Nephron (organoid): ENCODE results near the gene NCKAP1.

Experiments used
- H3K27ac Mint-ChIP-seq, 3 experiments: 2 replicates each; pipeline ENCODE4 v1.8.0; 2020; ENCODE audit warnings: mixed read lengths in 3 of 3, mild to moderate bottlenecking in 2 of 3, moderate library complexity in 1 of 3
- H3K27me3 Mint-ChIP-seq: 2 replicates; pipeline ENCODE4 v1.8.0; 2021; ENCODE audit warnings: low read depth, mild to moderate bottlenecking, moderate library complexity, mixed read lengths
- H3K36me3 Mint-ChIP-seq: 2 replicates; pipeline ENCODE4 v1.8.0; 2020; ENCODE audit warnings: low read depth, mixed read lengths
- H3K4me1 Mint-ChIP-seq: 2 replicates; pipeline ENCODE4 v1.8.0; 2020; ENCODE audit warnings: mixed read lengths
- H3K4me3 Mint-ChIP-seq, 3 experiments: 2 replicates each; pipeline ENCODE4 v1.8.0; 2020; ENCODE audit warnings: mild to moderate bottlenecking in 3 of 3, mixed read lengths in 3 of 3, moderate library complexity in 2 of 3
- H3K9me3 Mint-ChIP-seq: 2 replicates; pipeline ENCODE4 v1.8.0; 2020; ENCODE audit warnings: mixed read lengths
- CTCF ChIP-seq, 3 experiments: fragments of 200-600 bp; sonication (generic); IDR thresholded peaks; one replicate each; pipeline ENCODE4 v1.5.0; 2021; ENCODE audit warnings: antibody characterized with exemption in 3 of 3; ENCODE audit not compliant: unreplicated experiment in 3 of 3

The NCKAP1 gene

GRCh38 chr2:183033951-183034350, 4.3 kb downstream of the NCKAP1 start:
- peak overlapping the region in 1 of 3 experiments; percentile 87 for H3K27ac Mint-ChIP-seq
- no peaks in the 10 kb centered on the region for H3K27me3 Mint-ChIP-seq
- H3K4me1 Mint-ChIP-seq, result peaks cover 77% of the 10 kb centered on the region
- no peak for TF ChIP-seq CTCF (IDR thresholded peaks at IDR 0.05; ENCODE audit: unreplicated experiment in 3 of 3)
- no peaks in the 10 kb centered on the region for H3K36me3 Mint-ChIP-seq
- peak overlapping the region in 1 of 3 experiments; percentile 52 for H3K4me3 Mint-ChIP-seq
- H3K9me3 Mint-ChIP-seq, result no peaks in the 10 kb centered on the region

GRCh38 chr2:183031911-183032794, 6.1 kb downstream of the NCKAP1 start:
- Mint-ChIP-seq H3K36me3 (no peaks in the 10 kb centered on the region), H3K27ac (peak overlapping the region; percentile 23 to 84 (median 60)), H3K9me3 (no peaks in the 10 kb centered on the region), H3K4me3 (no peak overlapping the region), H3K4me1 (peaks cover 73% of the 10 kb centered on the region), H3K27me3 (no peaks in the 10 kb centered on the region)
- no peak for TF ChIP-seq CTCF (IDR thresholded peaks at IDR 0.05; ENCODE audit: unreplicated experiment in 3 of 3)

GRCh38 chr2:183029219-183029618, 9.0 kb downstream of the NCKAP1 start:
- no peaks in the 10 kb centered on the region for H3K9me3 Mint-ChIP-seq
- no peaks in the 10 kb centered on the region for H3K36me3 Mint-ChIP-seq
- TF ChIP-seq CTCF (IDR thresholded peaks at IDR 0.05; ENCODE audit: unreplicated experiment in 3 of 3), result no peak
- peak overlapping the region in 2 of 3 experiments; percentile 18 to 35 for H3K27ac Mint-ChIP-seq
- H3K27me3 Mint-ChIP-seq, result no peaks in the 10 kb centered on the region
- no peak overlapping the region for H3K4me3 Mint-ChIP-seq
- peaks cover 60% of the 10 kb centered on the region for H3K4me1 Mint-ChIP-seq

- Mint-ChIP-seq H3K27ac (no peak overlapping the region), H3K27me3 (no peaks in the 10 kb centered on the region), H3K4me1 (peaks cover 50% of the 10 kb centered on the region), H3K36me3 (no peaks in the 10 kb centered on the region), H3K9me3 (no peaks in the 10 kb centered on the region), H3K4me3 (no peak overlapping the region)
- TF ChIP-seq CTCF (IDR thresholded peaks at IDR 0.05; ENCODE audit: unreplicated experiment in 3 of 3), result no peak
Measured at GRCh38 chr2:183028108-183028507, 10.1 kb downstream of the NCKAP1 start.

- Mint-ChIP-seq H3K4me3 (no peak overlapping the region), H3K4me1 (peaks cover 46% of the 10 kb centered on the region), H3K27ac (no peak overlapping the region), H3K27me3 (no peaks in the 10 kb centered on the region), H3K36me3 (peaks cover 5% of the 10 kb centered on the region), H3K9me3 (no peaks in the 10 kb centered on the region)
- TF ChIP-seq CTCF (IDR thresholded peaks at IDR 0.05; ENCODE audit: unreplicated experiment in 3 of 3), result no peak
Measured at GRCh38 chr2:183027443-183027842, 10.8 kb downstream of the NCKAP1 start.

- Mint-ChIP-seq H3K9me3 (no peaks in the 10 kb centered on the region), H3K36me3 (peaks cover 12% of the 10 kb centered on the region), H3K27ac (no peak overlapping the region), H3K4me3 (no peak overlapping the region), H3K4me1 (peaks cover 37% of the 10 kb centered on the region), H3K27me3 (no peaks in the 10 kb centered on the region)
- TF ChIP-seq CTCF (IDR thresholded peaks at IDR 0.05; ENCODE audit: unreplicated experiment in 3 of 3), result no peak
Measured at GRCh38 chr2:183026424-183026823, 11.8 kb downstream of the NCKAP1 start.
